Osteocyte (in vitro differentiated cells): ENCODE results near the gene TMEM218. TPM values are rescaled to one million over a fixed set of nuclear protein-coding genes. Genes with fewer than 3 reads are reported as not detected.

Source experiments
- DNase-seq: peaks from one replicate; pipeline ENCODE4 v3.0.0; 2021; ENCODE audit warnings: mixed read lengths; ENCODE audit not compliant: unreplicated experiment; ENCODE audit errors: extremely low spot score
- H3K27ac Mint-ChIP-seq: one replicate; pipeline ENCODE4 v1.8.0; 2021; ENCODE audit warnings: mild to moderate bottlenecking, mixed read lengths; ENCODE audit not compliant: unreplicated experiment
- H3K27me3 Mint-ChIP-seq: one replicate; pipeline ENCODE4 v1.8.0; 2021; ENCODE audit warnings: mixed read lengths; ENCODE audit not compliant: unreplicated experiment
- H3K36me3 Mint-ChIP-seq: one replicate; pipeline ENCODE4 v1.8.0; 2021; ENCODE audit warnings: mixed read lengths; ENCODE audit not compliant: unreplicated experiment
- H3K4me1 Mint-ChIP-seq: one replicate; pipeline ENCODE4 v1.8.0; 2021; ENCODE audit warnings: mixed read lengths; ENCODE audit not compliant: unreplicated experiment
- H3K4me3 Mint-ChIP-seq: one replicate; pipeline ENCODE4 v1.8.0; 2021; ENCODE audit warnings: mild to moderate bottlenecking, moderate library complexity, mixed read lengths; ENCODE audit not compliant: unreplicated experiment
- H3K9me3 Mint-ChIP-seq: one replicate; pipeline ENCODE4 v1.8.0; 2021; ENCODE audit warnings: mixed read lengths; ENCODE audit not compliant: unreplicated experiment
- total RNA-seq: library from RNA; stranded (reverse); gene quantifications from 2 replicates; pipeline ENCODE4 v1.2.1, GENCODE V29; 2021
- TF ChIP-seq, protein P1 (sequence below): fragments of 200-600 bp; sonication (generic); IDR thresholded peaks from 2 replicates; pipeline ENCODE4 v1.5.0; 2021; ENCODE audit warnings: antibody characterized with exemption, mild to moderate bottlenecking, moderate library complexity

Gene TMEM218
- total RNA-seq, 1 donor from 2014 or later = 19.9 TPM

DNA sequence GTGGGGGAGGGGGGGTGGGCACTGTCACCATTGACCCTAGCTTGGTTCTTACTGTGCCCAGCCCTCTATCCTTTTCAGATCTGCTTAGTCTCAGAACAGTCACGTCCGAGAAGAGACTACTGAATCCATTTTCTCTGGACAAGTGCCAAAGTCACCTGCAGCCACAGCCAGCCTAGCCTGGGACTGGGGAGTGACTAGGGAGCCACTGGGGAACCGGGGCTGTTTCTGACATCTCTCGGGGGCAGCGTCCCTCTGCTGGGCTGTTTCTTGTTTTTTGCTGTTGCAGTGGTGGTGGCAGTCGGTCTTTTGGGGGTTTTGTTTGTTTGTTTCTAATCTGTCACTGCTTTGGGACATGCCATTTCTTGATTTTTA is 39.6 kb downstream of the TMEM218 start:
- no peaks in the 10 kb centered on the region for H3K36me3 Mint-ChIP-seq
- DNase-seq = no peak
- no peaks in the 10 kb centered on the region for H3K27me3 Mint-ChIP-seq
- peaks cover 27% of the 10 kb centered on the region for H3K4me1 Mint-ChIP-seq
- TF ChIP-seq, protein P1, sequence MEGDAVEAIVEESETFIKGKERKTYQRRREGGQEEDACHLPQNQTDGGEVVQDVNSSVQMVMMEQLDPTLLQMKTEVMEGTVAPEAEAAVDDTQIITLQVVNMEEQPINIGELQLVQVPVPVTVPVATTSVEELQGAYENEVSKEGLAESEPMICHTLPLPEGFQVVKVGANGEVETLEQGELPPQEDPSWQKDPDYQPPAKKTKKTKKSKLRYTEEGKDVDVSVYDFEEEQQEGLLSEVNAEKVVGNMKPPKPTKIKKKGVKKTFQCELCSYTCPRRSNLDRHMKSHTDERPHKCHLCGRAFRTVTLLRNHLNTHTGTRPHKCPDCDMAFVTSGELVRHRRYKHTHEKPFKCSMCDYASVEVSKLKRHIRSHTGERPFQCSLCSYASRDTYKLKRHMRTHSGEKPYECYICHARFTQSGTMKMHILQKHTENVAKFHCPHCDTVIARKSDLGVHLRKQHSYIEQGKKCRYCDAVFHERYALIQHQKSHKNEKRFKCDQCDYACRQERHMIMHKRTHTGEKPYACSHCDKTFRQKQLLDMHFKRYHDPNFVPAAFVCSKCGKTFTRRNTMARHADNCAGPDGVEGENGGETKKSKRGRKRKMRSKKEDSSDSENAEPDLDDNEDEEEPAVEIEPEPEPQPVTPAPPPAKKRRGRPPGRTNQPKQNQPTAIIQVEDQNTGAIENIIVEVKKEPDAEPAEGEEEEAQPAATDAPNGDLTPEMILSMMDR = no peak
- no peak overlapping the region for H3K4me3 Mint-ChIP-seq
- no peak overlapping the region for H3K27ac Mint-ChIP-seq
- no peaks in the 10 kb centered on the region for H3K9me3 Mint-ChIP-seq

DNA sequence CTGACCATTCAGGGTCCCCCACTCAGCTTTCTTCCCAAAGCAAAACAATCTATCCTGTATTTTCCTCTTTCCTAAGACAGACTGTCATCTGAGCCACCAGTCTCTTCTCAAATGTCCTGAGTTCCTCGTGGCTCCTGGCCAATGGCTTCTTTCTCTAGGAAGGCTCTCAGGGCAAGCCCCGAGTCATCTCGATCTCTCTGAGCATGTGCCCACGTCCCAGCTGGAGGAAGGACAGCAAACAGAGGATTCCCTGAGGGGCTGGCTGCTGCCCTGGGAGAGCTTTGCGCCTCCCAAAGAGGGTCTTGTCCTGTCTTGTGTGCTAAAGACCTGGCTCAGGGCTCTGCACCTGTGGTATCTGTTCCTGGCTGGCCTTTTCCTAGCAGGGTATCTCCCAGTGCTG is 40.0 kb downstream of the TMEM218 start:
- H3K36me3 Mint-ChIP-seq = no peaks in the 10 kb centered on the region
- peaks cover 27% of the 10 kb centered on the region for H3K4me1 Mint-ChIP-seq
- DNase-seq = no peak
- no peaks in the 10 kb centered on the region for H3K9me3 Mint-ChIP-seq
- no peak overlapping the region for H3K4me3 Mint-ChIP-seq
- no peaks in the 10 kb centered on the region for H3K27me3 Mint-ChIP-seq
- TF ChIP-seq, protein P1 = no peak
- H3K27ac Mint-ChIP-seq = peak overlapping the region; percentile 75

DNA sequence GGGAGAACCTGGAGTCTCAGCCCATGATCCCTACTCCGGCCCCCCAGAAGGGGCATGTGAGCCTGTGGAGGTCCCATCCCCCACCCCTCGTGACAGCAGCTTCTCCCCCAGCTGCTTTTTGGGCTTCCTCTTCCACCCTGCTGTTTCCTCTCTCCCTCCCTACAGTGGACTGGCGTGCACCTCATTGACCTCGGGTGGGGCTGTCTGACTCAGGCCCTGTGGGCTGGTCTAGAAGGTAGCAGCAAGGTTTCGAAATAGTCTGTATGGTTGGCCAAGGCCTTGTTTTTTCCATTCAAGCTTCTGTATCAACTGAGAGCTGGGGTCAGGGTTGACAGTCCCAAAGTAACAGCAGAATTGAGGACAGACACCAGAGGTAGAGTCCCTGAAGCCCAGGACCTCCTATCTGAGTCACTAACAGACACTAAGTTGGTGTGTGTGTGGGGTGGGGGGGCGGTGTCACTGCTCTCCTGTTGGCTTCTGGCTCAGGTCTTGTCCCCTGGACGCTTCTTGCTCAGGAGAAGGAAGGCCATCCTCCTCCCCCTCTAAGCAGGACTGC is 40.6 kb downstream of the TMEM218 start:
- Mint-ChIP-seq H3K4me3 (no peak overlapping the region), H3K36me3 (no peaks in the 10 kb centered on the region), H3K27me3 (peaks cover 5% of the 10 kb centered on the region), H3K4me1 (peaks cover 24% of the 10 kb centered on the region), H3K9me3 (no peaks in the 10 kb centered on the region), H3K27ac (peak overlapping the region; percentile 75)
- no peak for DNase-seq
- TF ChIP-seq, protein P1 = no peak

DNA sequence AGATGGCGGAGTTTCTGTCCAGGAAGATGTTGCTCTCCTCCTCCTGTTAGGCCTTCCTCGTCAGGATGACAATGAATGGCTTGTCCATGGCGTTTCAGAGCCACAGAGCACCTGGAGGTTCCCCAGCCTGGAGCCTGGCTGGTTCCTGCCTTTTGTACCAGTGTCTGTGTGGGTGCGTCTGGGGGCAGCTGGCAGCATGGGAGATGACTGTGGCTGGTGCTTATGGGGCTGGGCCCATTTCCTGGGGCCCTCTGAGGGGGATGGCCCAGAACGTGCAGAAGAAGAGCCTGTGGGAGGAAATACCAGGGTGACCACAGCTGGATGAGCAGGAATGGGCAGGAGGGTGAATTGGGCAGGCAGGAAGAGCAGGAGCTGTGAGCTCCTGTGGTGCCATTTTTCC is 41.6 kb downstream of the TMEM218 start:
- DNase-seq = no peak
- H3K4me3 Mint-ChIP-seq = no peak overlapping the region
- TF ChIP-seq, protein P1 = no peak
- no peaks in the 10 kb centered on the region for H3K9me3 Mint-ChIP-seq
- no peaks in the 10 kb centered on the region for H3K36me3 Mint-ChIP-seq
- no peak overlapping the region for H3K27ac Mint-ChIP-seq
- peaks cover 5% of the 10 kb centered on the region for H3K27me3 Mint-ChIP-seq
- peaks cover 24% of the 10 kb centered on the region for H3K4me1 Mint-ChIP-seq

DNA sequence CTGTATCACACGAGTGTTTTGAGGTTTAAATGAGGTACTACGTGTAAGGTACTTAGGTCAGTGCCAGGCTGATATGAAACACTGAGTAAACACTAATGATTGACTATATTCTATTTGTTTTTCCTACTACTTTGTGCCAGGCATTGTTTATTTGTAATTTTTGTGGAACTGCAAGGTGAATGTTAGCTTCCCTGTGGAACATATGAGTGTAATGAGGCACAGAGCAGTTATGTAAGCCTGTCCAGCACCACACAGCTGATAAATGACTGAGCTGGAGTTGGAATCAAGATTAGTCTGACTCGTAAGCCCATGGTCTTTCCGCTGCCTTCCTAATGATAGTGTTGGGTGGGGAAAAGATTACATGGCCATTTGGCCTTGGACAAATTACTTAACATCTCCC is 42.4 kb downstream of the TMEM218 start:
- H3K27me3 Mint-ChIP-seq = peaks cover 9% of the 10 kb centered on the region
- DNase-seq = no peak
- no peak overlapping the region for H3K4me3 Mint-ChIP-seq
- H3K4me1 Mint-ChIP-seq = peaks cover 24% of the 10 kb centered on the region
- TF ChIP-seq, protein P1 = no peak
- no peak overlapping the region for H3K27ac Mint-ChIP-seq
- no peaks in the 10 kb centered on the region for H3K36me3 Mint-ChIP-seq
- no peaks in the 10 kb centered on the region for H3K9me3 Mint-ChIP-seq
